Measurements from ENCODE around the gene HLA-A. TPM values are rescaled to one million over a fixed set of nuclear protein-coding genes. Genes with fewer than 3 reads are reported as not detected.

The HLA-A gene
- total RNA-seq, 1 experiment from 2014 or later, result 251 TPM

DNA sequence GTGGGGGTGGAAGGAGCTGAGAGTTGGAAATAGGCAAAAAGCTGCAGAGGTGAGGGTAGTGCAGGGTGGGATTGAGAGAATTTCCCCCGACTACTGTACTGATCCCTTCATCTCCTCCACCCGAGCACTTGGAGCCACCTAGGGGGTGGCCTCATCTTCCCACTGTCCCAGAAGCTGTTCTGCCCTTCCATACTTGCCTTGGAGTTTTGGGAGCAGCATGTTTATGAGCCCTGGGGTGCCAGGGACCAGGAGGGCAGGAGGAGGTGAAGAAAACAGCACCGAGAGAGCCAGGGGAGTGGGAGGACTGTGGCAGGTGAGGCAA lies 34.0 kb upstream of the HLA-A start:
- no peaks in the 10 kb centered on the region for H3K79me2 ChIP-seq (ENCODE audit: insufficient read depth, low read length)
- ChIA-PET POLR2A (no interaction called here), RAD21 (ENCODE audit: low non-redundant PET in 1 of 2, low total read pairs in 2 of 2, uncharacterized antibody in 2 of 2, unreplicated experiment in 2 of 2) (no interaction called here), CTCF (no interaction called here)
- no peak overlapping the region for H3K4me2 ChIP-seq (ENCODE audit: low read length)
- H3K4me1 ChIP-seq (ENCODE audit: control insufficient read depth in 1 of 2, insufficient read depth in 2 of 2, low read length in 2 of 2), result no peaks in the 10 kb centered on the region
- H3K9me2 ChIP-seq (ENCODE audit: insufficient read depth), result no peaks in the 10 kb centered on the region
- no peak for DNase-seq (ENCODE audit: low read depth, low spot score)
- BruUV-seq (replicated peaks), result no TSS peak
- H3K9me3 ChIP-seq (ENCODE audit: control insufficient read depth in 1 of 2, insufficient read depth in 1 of 2, low read depth in 1 of 2, low read length in 2 of 2), result no peaks in the 10 kb centered on the region
- no peaks in the 10 kb centered on the region for H4K20me1 ChIP-seq (ENCODE audit: insufficient read depth)
- ATAC-seq, result no peak
- TF ChIP-seq RAD21 (IDR thresholded peaks at IDR 0.05; ENCODE audit: low read depth) (no peak), SRF (IDR thresholded peaks at IDR 0.05; ENCODE audit: low read depth) (no peak), POLR2AphosphoS5 (IDR thresholded peaks at IDR 0.05; ENCODE audit: low read depth, low read length) (no peak), TCF7L2 (IDR thresholded peaks at IDR 0.05; ENCODE audit: borderline replicate concordance, extremely low read depth, insufficient read depth, insufficient read length) (no peak), CEBPB (IDR thresholded peaks at IDR 0.05; ENCODE audit: low read depth) (no peak), EZH2 (IDR thresholded peaks at IDR 0.05) (no peak), YY1 (IDR thresholded peaks at IDR 0.05; ENCODE audit: extremely low read depth, insufficient replicate concordance, low read depth, low read length) (no peak), EZH2phosphoT487 (IDR thresholded peaks at IDR 0.05; ENCODE audit: borderline replicate concordance) (no peak)
- TF ChIP-seq, protein P1, sequence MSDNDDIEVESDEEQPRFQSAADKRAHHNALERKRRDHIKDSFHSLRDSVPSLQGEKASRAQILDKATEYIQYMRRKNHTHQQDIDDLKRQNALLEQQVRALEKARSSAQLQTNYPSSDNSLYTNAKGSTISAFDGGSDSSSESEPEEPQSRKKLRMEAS (IDR thresholded peaks at IDR 0.05), result no peak
- TF ChIP-seq, protein P2, sequence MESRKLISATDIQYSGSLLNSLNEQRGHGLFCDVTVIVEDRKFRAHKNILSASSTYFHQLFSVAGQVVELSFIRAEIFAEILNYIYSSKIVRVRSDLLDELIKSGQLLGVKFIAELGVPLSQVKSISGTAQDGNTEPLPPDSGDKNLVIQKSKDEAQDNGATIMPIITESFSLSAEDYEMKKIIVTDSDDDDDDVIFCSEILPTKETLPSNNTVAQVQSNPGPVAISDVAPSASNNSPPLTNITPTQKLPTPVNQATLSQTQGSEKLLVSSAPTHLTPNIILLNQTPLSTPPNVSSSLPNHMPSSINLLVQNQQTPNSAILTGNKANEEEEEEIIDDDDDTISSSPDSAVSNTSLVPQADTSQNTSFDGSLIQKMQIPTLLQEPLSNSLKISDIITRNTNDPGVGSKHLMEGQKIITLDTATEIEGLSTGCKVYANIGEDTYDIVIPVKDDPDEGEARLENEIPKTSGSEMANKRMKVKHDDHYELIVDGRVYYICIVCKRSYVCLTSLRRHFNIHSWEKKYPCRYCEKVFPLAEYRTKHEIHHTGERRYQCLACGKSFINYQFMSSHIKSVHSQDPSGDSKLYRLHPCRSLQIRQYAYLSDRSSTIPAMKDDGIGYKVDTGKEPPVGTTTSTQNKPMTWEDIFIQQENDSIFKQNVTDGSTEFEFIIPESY (IDR thresholded peaks at IDR 0.05; ENCODE audit: extremely low read depth, insufficient replicate concordance, low read length), result no peak
- TF ChIP-seq, protein P3, sequence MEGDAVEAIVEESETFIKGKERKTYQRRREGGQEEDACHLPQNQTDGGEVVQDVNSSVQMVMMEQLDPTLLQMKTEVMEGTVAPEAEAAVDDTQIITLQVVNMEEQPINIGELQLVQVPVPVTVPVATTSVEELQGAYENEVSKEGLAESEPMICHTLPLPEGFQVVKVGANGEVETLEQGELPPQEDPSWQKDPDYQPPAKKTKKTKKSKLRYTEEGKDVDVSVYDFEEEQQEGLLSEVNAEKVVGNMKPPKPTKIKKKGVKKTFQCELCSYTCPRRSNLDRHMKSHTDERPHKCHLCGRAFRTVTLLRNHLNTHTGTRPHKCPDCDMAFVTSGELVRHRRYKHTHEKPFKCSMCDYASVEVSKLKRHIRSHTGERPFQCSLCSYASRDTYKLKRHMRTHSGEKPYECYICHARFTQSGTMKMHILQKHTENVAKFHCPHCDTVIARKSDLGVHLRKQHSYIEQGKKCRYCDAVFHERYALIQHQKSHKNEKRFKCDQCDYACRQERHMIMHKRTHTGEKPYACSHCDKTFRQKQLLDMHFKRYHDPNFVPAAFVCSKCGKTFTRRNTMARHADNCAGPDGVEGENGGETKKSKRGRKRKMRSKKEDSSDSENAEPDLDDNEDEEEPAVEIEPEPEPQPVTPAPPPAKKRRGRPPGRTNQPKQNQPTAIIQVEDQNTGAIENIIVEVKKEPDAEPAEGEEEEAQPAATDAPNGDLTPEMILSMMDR (IDR thresholded peaks at IDR 0.05 in 2 of 3, conservative IDR thresholded peaks at IDR 0.05 in 1 of 3; ENCODE audit: borderline replicate concordance in 1 of 3, insufficient read depth in 1 of 3, low read depth in 2 of 3, low read length in 2 of 3), result no peak
- H3K4me3 ChIP-seq (replicated peaks in 1 of 2; ENCODE audit: low read depth in 1 of 2, low read length in 2 of 2), result no peak overlapping the region
- H3K27me3 ChIP-seq (ENCODE audit: insufficient read depth, low read length), result no peaks in the 10 kb centered on the region
- no peak overlapping the region for H2AFZ ChIP-seq (ENCODE audit: low read depth, low read length, poor library complexity, severe bottlenecking)
- no peaks in the 10 kb centered on the region for H3K36me3 ChIP-seq (ENCODE audit: control insufficient read depth in 1 of 2, insufficient read depth in 2 of 2, low read length in 2 of 2)
- no peak overlapping the region for H3K27ac ChIP-seq (ENCODE audit: low read depth, low read length)
- intact Hi-C loops (cut with micrococcal nuclease), result no loop called here
- no peak overlapping the region for H3K9ac ChIP-seq (ENCODE audit: low read length)

Measured in HCT116 (cell line).